HepG2 (cell line): Measurements from ENCODE around the gene KIAA0319L. TPM values are rescaled to one million over a fixed set of nuclear protein-coding genes. Genes with fewer than 3 reads are reported as not detected.

ENCODE experiments used
- ATAC-seq: fragments of 200-7000 bp; cut with Tn5 transposase; 3 replicates; pipeline ENCODE4 v1.9.1; 2020; ENCODE audit warnings: mild to moderate bottlenecking, moderate library complexity
- BruUV-seq: library from RNA; stranded (reverse); fragments of 400-500 nt; replicated peaks from 2 replicates; lab custom pipeline; 2021; lab: Mats Ljungman, UMichigan
- CTCF ChIA-PET: fragments of 300-600 bp; formaldehyde crosslinking; extraction: SDS; loops from one replicate; lab custom pipeline; 2021; ENCODE audit warnings: low total read pairs, inconsistent platforms, low intra/inter-chr PET ratio; lab: Yijun Ruan, JAX
- POLR2A ChIA-PET: fragments of 350-600 bp; sonication (Branson Sonifier 250); formaldehyde crosslinking; loops from one replicate; lab custom pipeline; 2020; ENCODE audit warnings: antibody characterized with exemption, inconsistent platforms; lab: Yijun Ruan, JAX
- DNase-seq: peaks from one replicate; pipeline ENCODE4 v3.0.0-alpha.2; 2015; ENCODE audit warnings: low spot score
- FAIRE-seq: peaks from 3 replicates; lab custom pipeline; 2011; peaks lifted over from hg19 to GRCh38; lab: Jason Lieb, UNC
- H2AFZ ChIP-seq: one replicate; pipeline ENCODE4 v1.6.1; 2011; ENCODE audit warnings: low read length, inconsistent platforms
- H3K27ac ChIP-seq: fragments of 300-600 bp; 3 replicates; pipeline ENCODE4 v1.8.0; 2011; ENCODE audit warnings: mixed run types, mild to moderate bottlenecking, mixed read lengths, low read length, inconsistent platforms; ENCODE audit not compliant: insufficient read depth; ENCODE audit errors: extremely low read length
- H3K27me3 ChIP-seq, 2 experiments: fragments of 200-600 bp in 1 of 2; 2 replicates in 1 of 2; 3 replicates in 1 of 2; pipeline versions ENCODE4 v1.6.0 to v1.8.0; 2011; ENCODE audit warnings: low read length in 2 of 2, mild to moderate bottlenecking in 2 of 2, moderate library complexity in 2 of 2, inconsistent platforms in 1 of 2; ENCODE audit not compliant: insufficient read depth in 2 of 2, control insufficient read depth in 1 of 2
- H3K36me3 ChIP-seq, 2 experiments: fragments of 200-600 bp in 1 of 2; replicated peaks in 1 of 2; 2 replicates in 1 of 2; 3 replicates in 1 of 2; pipeline versions ENCODE4 v1.5.1 to v1.8.0; 2011; ENCODE audit warnings: low read length in 2 of 2, inconsistent platforms in 1 of 2; ENCODE audit not compliant: insufficient read depth in 2 of 2, control insufficient read depth in 1 of 2
- H3K4me1 ChIP-seq: 2 replicates; pipeline ENCODE4 v1.5.1; 2012; ENCODE audit warnings: low read length, inconsistent platforms; ENCODE audit not compliant: insufficient read depth
- H3K4me2 ChIP-seq: 2 replicates; pipeline ENCODE4 v1.6.0; 2011; ENCODE audit warnings: low read depth, low read length, inconsistent platforms
- H3K4me3 ChIP-seq, 3 experiments: fragments of 200-600 bp in 1 of 3; sonication (generic), shearing (Covaris generic) in 1 of 3; replicated peaks in 1 of 3; 2 replicates each; pipeline ENCODE4 v1.5.1; 2011 to 2016; ENCODE audit warnings: low read length in 3 of 3, inconsistent platforms in 2 of 3, low read depth in 2 of 3, mild to moderate bottlenecking in 2 of 3, control low read depth in 1 of 3, mixed read lengths in 1 of 3; ENCODE audit not compliant: insufficient read depth in 1 of 3
- H3K79me2 ChIP-seq: one replicate; pipeline ENCODE4 v1.6.1; 2011; ENCODE audit warnings: low read length, inconsistent platforms; ENCODE audit not compliant: insufficient read depth
- H3K9ac ChIP-seq: 2 replicates; pipeline ENCODE4 v1.6.0; 2011; ENCODE audit warnings: mild to moderate bottlenecking, low read depth, low read length, inconsistent platforms; ENCODE audit not compliant: insufficient read depth
- H3K9me3 ChIP-seq: 2 replicates; pipeline ENCODE4 v1.5.1; 2012; ENCODE audit warnings: mild to moderate bottlenecking, low read length
- H4K20me1 ChIP-seq: 2 replicates; pipeline ENCODE4 v1.6.0; 2011; ENCODE audit warnings: inconsistent platforms, mild to moderate bottlenecking, low read length, moderate library complexity; ENCODE audit not compliant: insufficient read depth
- CHD4 ChIP-seq: fragments of 200-600 bp; sonication (generic); IDR thresholded peaks from 2 replicates; pipeline ENCODE4 v1.7.0; 2017; ENCODE audit warnings: mild to moderate bottlenecking, low read length, borderline replicate concordance
- CREB1 ChIP-seq, 2 experiments: fragments of 450-650 bp in 1 of 2; IDR thresholded peaks; 2 replicates each; pipeline ENCODE4 v1.6.1; 2016 to 2017; ENCODE audit warnings: control low read depth in 1 of 2, mild to moderate bottlenecking in 1 of 2, missing compliant biosample characterization in 1 of 2, missing genetic modification characterization in 1 of 2
- CSRNP2 ChIP-seq: sonication (generic); formaldehyde crosslinking; conservative IDR thresholded peaks from 2 replicates; pipeline ENCODE4 v1.8.0; 2022; ENCODE audit warnings: low read depth, missing genetic modification reagents
- ELF3 ChIP-seq: IDR thresholded peaks from 2 replicates; pipeline ENCODE4 v1.6.1; 2016; ENCODE audit warnings: missing genetic modification reagents, missing compliant biosample characterization
- HMGA1 ChIP-seq: sonication (generic); formaldehyde crosslinking; conservative IDR thresholded peaks from 2 replicates; pipeline ENCODE4 v1.4.0; 2020; ENCODE audit warnings: missing genetic modification reagents
- LCORL ChIP-seq, 2 experiments: fragments of 450-650 bp in 1 of 2; sonication (generic) in 1 of 2; formaldehyde crosslinking in 1 of 2; IDR thresholded peaks; 2 replicates each; pipeline versions ENCODE4 v1.5.0 to v1.6.1; 2017 to 2020; ENCODE audit warnings: antibody characterized with exemption in 1 of 2, missing genetic modification reagents in 1 of 2
- NAIF1 ChIP-seq: sonication (generic); formaldehyde crosslinking; IDR thresholded peaks from 2 replicates; pipeline ENCODE4 v1.5.0; 2020; ENCODE audit warnings: mild to moderate bottlenecking, missing genetic modification reagents, borderline replicate concordance
- NFE2L2 ChIP-seq: fragments of 150-350 bp; IDR thresholded peaks from 2 replicates; pipeline ENCODE4 v1.6.1; 2014; ENCODE audit warnings: low read length
- NFYB ChIP-seq: sonication (generic); formaldehyde crosslinking; IDR thresholded peaks from 2 replicates; pipeline ENCODE4 v1.4.0; 2020; ENCODE audit warnings: missing genetic modification reagents
- RAD51 ChIP-seq: fragments of 450-650 bp; IDR thresholded peaks from 2 replicates; pipeline ENCODE4 v1.6.1; 2016; ENCODE audit warnings: borderline replicate concordance
- RBM39 ChIP-seq: fragments of 200-400 bp; formaldehyde crosslinking; IDR thresholded peaks from one replicate; pipeline ENCODE4 v1.6.1; 2018; ENCODE audit warnings: antibody characterized with exemption, mild to moderate bottlenecking, low read depth, low read length; ENCODE audit not compliant: poor library complexity, severe bottlenecking
- REST ChIP-seq, 2 experiments: IDR thresholded peaks; 2 replicates each; pipeline ENCODE4 v1.6.1; 2011 to 2012; ENCODE audit warnings: low read length in 2 of 2, borderline replicate concordance in 1 of 2, low read depth in 1 of 2, mild to moderate bottlenecking in 1 of 2, moderate library complexity in 1 of 2
- RXRA ChIP-seq: sonication (generic); formaldehyde crosslinking; IDR thresholded peaks from 2 replicates; pipeline ENCODE4 v1.5.1; 2020; ENCODE audit warnings: missing genetic modification reagents
- ZNF337 ChIP-seq: sonication (generic); formaldehyde crosslinking; IDR thresholded peaks from 2 replicates; pipeline ENCODE4 v1.5.1; 2020; ENCODE audit warnings: missing genetic modification reagents, low read depth, mild to moderate bottlenecking, borderline replicate concordance
- ZNF367 ChIP-seq: sonication (generic); formaldehyde crosslinking; IDR thresholded peaks from 2 replicates; pipeline ENCODE4 v1.4.0; 2020; ENCODE audit warnings: missing genetic modification reagents, borderline replicate concordance
- ZNF558 ChIP-seq: sonication (generic); formaldehyde crosslinking; IDR thresholded peaks from 2 replicates; pipeline ENCODE4 v1.9.0; 2022; ENCODE audit warnings: mild to moderate bottlenecking, missing genetic modification reagents, borderline replicate concordance
- ZNF772 ChIP-seq: sonication (generic); formaldehyde crosslinking; IDR thresholded peaks from 2 replicates; pipeline ENCODE4 v1.5.0; 2020; ENCODE audit warnings: mild to moderate bottlenecking, missing genetic modification reagents
- ZNF878 ChIP-seq: sonication (generic); formaldehyde crosslinking; IDR thresholded peaks from 2 replicates; pipeline ENCODE4 v1.8.1; 2023; ENCODE audit warnings: mild to moderate bottlenecking, missing genetic modification reagents, moderate library complexity
- ZSCAN9 ChIP-seq: IDR thresholded peaks from 2 replicates; pipeline ENCODE4 v1.6.1; 2016; ENCODE audit warnings: borderline replicate concordance
- ZZZ3 ChIP-seq: sonication (generic); formaldehyde crosslinking; IDR thresholded peaks from 2 replicates; pipeline ENCODE4 v1.4.0; 2020; ENCODE audit warnings: missing genetic modification reagents, mild to moderate bottlenecking, borderline replicate concordance
- WGBS: methylation state at CpG from one replicate; pipeline ENCODE4 v1.1.6; 2017; ENCODE audit warnings: low lambda C conversion rate; 5-methylcytosine and 5-hydroxymethylcytosine counted together
- in situ Hi-C: cut with HindIII; loops from 2 replicates; pipeline ENCODE4 v1.10.0; 2017; ENCODE audit warnings: low pct_unique_long_range_greater_than_20kb; ENCODE audit not compliant: extremely low pct_ligation_motif_present
- intact Hi-C: fragments of 100-400 bp; cut with micrococcal nuclease; formaldehyde crosslinking; loops from one replicate; pipeline ENCODE4 v1.10.0; 2022; ENCODE audit not compliant: unreplicated experiment
- polyA plus RNA-seq, 8 experiments: library from polyadenylated mRNA; depleted of rRNA in 3 of 8; stranded (reverse) in 7 of 8; unstranded in 1 of 8; fragments of >200 nt; fragmentation: Illumina TruSeq in 4 of 8; extraction: Trizol in 4 of 8; gene quantifications; 2 replicates each; pipeline versions ENCODE4 v1.2.1 to v1.2.3, GENCODE V29; 2011 to 2016; ENCODE audit warnings: low read depth in 4 of 8, missing spikeins in 1 of 8, mixed read lengths in 1 of 8; ENCODE audit not compliant: insufficient read depth in 1 of 8
- total RNA-seq, 5 experiments: library from RNA; depleted of rRNA; stranded (reverse); fragments of >200 nt; fragmentation: Illumina TruSeq; extraction: Trizol; gene quantifications; 2 replicates each; pipeline ENCODE4 v1.2.3, GENCODE V29; 2016; ENCODE audit warnings: low read depth in 1 of 5

Gene KIAA0319L
- total and polyA plus RNA-seq, 2 of the 13 experiments (the other 11 are each of a cell fraction or from before 2014, with no cell fraction given): 33.4 to 82.6 TPM

GRCh38 chr1:35591211-35591610 lies 34.0 kb upstream of the KIAA0319L start (continued):
- no peak for TF ChIP-seq ZZZ3 (CRISPR knock-in tag)
- TF ChIP-seq CHD4: no peak
- no peak for TF ChIP-seq RXRA (CRISPR knock-in tag)
- no peak for TF ChIP-seq CSRNP2
- TF ChIP-seq HMGA1 (CRISPR knock-in tag): no peak
- no peak for TF ChIP-seq ZNF367 (CRISPR knock-in tag)
- TF ChIP-seq NAIF1 (CRISPR knock-in tag): no peak

GRCh38 chr1:35590476-35591040 lies 33.4 kb upstream of the KIAA0319L start:
- no peaks in the 10 kb centered on the region for H4K20me1 ChIP-seq
- H3K4me3 ChIP-seq: no peak overlapping the region
- H3K79me2 ChIP-seq: no peaks in the 10 kb centered on the region
- 100% methylated on average over 12 of the region's 25 CpGs for WGBS
- ChIA-PET POLR2A (no interaction called here), CTCF (no interaction called here)
- intact Hi-C loops: no loop called here
- ATAC-seq (no peak), FAIRE-seq (no peak), DNase-seq (no peak)
- no TSS peak for BruUV-seq
- no peak overlapping the region for H2AFZ ChIP-seq
- H3K4me2 ChIP-seq: no peak overlapping the region
- H3K9ac ChIP-seq: no peak overlapping the region
- H3K4me1 ChIP-seq: peaks cover 15% of the 10 kb centered on the region
- no peak overlapping the region for H3K27ac ChIP-seq
- H3K27me3 ChIP-seq: no peaks in the 10 kb centered on the region
- in situ Hi-C loops: no loop called here
- no peaks in the 10 kb centered on the region for H3K9me3 ChIP-seq
- H3K36me3 ChIP-seq: 0 out of 5 replicates have a peak, but pooled peaks cover 0 to under 1% of the 10 kb centered on the region in 2 experiments
- TF ChIP-seq REST (IDR thresholded peaks at IDR 0.05; ENCODE audit: borderline replicate concordance in 1 of 2, low read depth in 1 of 2, low read length in 2 of 2): no peak
- no peak for TF ChIP-seq NFYB
- no peak for TF ChIP-seq ZNF337 (CRISPR knock-in tag)
- TF ChIP-seq LCORL (IDR thresholded peaks at IDR 0.05): no peak
- TF ChIP-seq LCORL (CRISPR knock-in tag; IDR thresholded peaks at IDR 0.05): no peak
- no peak for TF ChIP-seq ELF3 (CRISPR knock-in tag)
- TF ChIP-seq ZSCAN9 (CRISPR knock-in tag): no peak
- TF ChIP-seq CREB1 (IDR thresholded peaks at IDR 0.05): no peak
- TF ChIP-seq CREB1 (CRISPR knock-in tag; IDR thresholded peaks at IDR 0.05): no peak
- TF ChIP-seq ZNF558: no peak
- no peak for TF ChIP-seq ZNF878 (CRISPR knock-in tag)
- TF ChIP-seq RBM39: no peak
- TF ChIP-seq NFE2L2: no peak
- TF ChIP-seq ZNF772 (CRISPR knock-in tag): no peak
- TF ChIP-seq RAD51: no peak
